ENCODE measurements around the gene CLEC12A.
"Not testable (repeated sequence)": the region's sequence is repeated elsewhere in the genome, so short reads cannot be mapped to it uniquely, and the experiment has no call there.

Gene CLEC12A

DNA sequence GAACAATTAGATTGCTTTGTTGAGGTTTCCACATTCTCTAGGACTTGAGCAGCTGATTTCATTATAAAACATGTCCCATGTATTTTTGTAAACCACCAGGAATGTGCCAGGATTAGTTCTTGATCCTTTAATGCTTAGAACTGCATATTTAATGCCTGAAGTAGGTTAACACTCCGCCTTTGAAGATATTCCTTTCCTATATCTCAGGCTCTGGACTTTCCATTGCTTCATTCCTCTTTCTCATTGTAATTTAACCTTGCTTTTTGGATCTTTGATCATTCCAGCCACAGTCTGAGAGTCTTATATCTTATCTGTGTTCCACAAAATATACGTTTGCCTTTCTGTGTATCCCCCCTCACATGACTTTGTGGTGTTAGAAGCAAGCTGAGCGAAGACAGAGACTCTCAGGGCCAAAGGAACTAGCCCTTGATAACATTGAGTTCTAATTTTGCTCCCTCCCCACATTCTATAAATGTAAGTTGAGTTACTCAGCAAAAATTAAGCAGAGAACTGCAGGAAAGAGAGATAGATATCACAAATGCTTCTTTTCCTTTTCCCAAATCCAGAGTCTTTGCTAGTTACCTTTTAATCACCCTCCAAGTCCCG lies 30.1 kb downstream of the CLEC12A start:
- no peak overlapping the region for H3K9ac ChIP-seq (ENCODE audit: low read length in 2 of 2)
- H3K36me3 ChIP-seq (ENCODE audit: control insufficient read depth in 2 of 2, insufficient read depth in 2 of 2, low read length in 2 of 2) = no peaks in the 10 kb centered on the region
- no peaks in the 10 kb centered on the region for H3K4me1 ChIP-seq (ENCODE audit: control insufficient read depth, insufficient read depth, low read length)
- H3K9me3 ChIP-seq (ENCODE audit: control insufficient read depth in 2 of 2, low read length in 2 of 2) = no peaks in the 10 kb centered on the region
- no peak overlapping the region for H3K27ac ChIP-seq (ENCODE audit: low read length)
- no peaks in the 10 kb centered on the region for H3K27me3 ChIP-seq (ENCODE audit: control insufficient read depth in 1 of 2, insufficient read depth in 2 of 2, low read length in 2 of 2)
- no peak overlapping the region for H3K4me3 ChIP-seq (ENCODE audit: low read length in 2 of 2)

DNA sequence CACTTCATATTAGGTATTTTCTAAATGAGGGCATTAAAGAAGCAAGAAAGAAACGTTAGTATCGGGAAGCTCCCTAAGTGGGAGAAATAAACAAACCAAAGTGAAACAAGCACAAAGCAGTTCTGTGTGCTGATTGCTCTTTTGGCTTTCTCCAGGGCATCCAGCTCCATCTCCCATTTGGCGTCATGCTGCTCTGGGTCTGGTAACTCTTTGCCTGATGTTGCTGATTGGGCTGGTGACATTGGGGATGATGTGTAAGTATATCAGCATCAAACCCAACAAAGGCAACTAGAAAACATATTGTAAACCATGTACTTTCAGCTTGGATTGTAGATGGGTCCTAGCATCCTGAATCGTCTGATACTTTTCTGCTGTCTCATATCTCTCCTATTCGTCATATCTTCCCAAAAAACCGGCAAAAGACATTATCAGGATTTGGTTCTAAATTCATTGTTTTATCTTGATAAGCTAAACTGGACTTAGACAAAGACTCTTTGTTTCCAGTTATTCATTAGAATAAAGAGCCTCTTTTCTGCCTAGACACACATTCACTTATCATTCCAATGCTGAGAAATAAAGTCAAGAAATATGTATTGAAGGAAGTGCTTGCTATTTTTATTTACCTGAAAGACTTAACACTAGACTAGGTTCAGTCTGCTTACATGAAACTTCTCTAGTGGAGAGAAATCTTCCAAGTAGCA lies 41.6 kb downstream of the CLEC12A start:
- Histone ChIP-seq H3K9ac (ENCODE audit: low read length in 2 of 2) (no peak overlapping the region), H3K27ac (ENCODE audit: low read length) (no peak overlapping the region), H3K27me3 (ENCODE audit: control insufficient read depth in 1 of 2, insufficient read depth in 2 of 2, low read length in 2 of 2) (no peaks in the 10 kb centered on the region), H3K36me3 (ENCODE audit: control insufficient read depth in 2 of 2, insufficient read depth in 2 of 2, low read length in 2 of 2) (no peaks in the 10 kb centered on the region), H3K4me3 (ENCODE audit: low read length in 2 of 2) (no peak overlapping the region), H3K4me1 (ENCODE audit: control insufficient read depth, insufficient read depth, low read length) (no peaks in the 10 kb centered on the region), H3K9me3 (ENCODE audit: control insufficient read depth in 2 of 2, low read length in 2 of 2) (no peaks in the 10 kb centered on the region)

DNA sequence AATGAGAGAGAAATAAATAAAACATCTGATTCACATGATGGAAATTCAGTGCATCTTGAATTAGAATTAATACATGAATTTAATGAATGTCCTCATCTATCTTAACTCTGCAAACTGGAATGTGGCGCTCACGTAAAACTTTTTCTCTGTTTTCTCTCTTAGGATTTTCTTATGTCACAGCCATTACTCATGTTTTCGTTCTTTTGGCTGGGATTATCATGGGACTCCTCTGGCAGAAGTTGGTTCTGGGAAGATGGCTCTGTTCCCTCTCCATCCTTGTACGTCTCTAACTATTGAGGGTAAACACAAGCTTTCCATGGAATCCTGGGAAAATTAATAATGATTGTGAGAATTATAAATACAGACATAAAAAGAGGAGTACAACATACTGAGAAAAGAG lies 44.2 kb downstream of the CLEC12A start:
- no peak overlapping the region for H3K9ac ChIP-seq (ENCODE audit: low read length in 2 of 2)
- H3K9me3 ChIP-seq (ENCODE audit: control insufficient read depth in 2 of 2, low read length in 2 of 2) = no peaks in the 10 kb centered on the region
- H3K4me3 ChIP-seq (ENCODE audit: low read length in 2 of 2) = no peak overlapping the region
- no peaks in the 10 kb centered on the region for H3K36me3 ChIP-seq (ENCODE audit: control insufficient read depth in 2 of 2, insufficient read depth in 2 of 2, low read length in 2 of 2)
- no peaks in the 10 kb centered on the region for H3K4me1 ChIP-seq (ENCODE audit: control insufficient read depth, insufficient read depth, low read length)
- no peaks in the 10 kb centered on the region for H3K27me3 ChIP-seq (ENCODE audit: control insufficient read depth in 1 of 2, insufficient read depth in 2 of 2, low read length in 2 of 2)
- H3K27ac ChIP-seq (ENCODE audit: low read length) = no peak overlapping the region

DNA sequence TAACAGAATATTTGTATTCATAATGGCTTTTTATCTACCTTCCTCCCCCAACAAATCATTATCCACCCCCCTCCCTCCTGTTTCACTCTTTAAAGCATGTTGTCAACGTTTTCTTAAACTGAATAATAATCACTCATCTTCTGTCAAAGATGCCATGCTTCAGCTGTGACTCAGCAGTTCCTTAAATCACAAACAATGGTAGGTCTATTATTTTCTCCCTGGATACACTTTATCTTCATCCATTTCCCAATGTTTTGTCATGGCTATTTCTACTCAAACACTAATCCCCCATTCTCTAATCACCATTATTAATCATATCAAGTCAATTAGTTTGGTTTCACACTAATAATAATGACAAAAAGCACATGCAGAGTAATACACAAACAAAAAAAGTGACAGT lies 45.7 kb downstream of the CLEC12A start:
- H3K27me3 ChIP-seq (ENCODE audit: control insufficient read depth in 1 of 2, insufficient read depth in 2 of 2, low read length in 2 of 2) = no peaks in the 10 kb centered on the region
- no peaks in the 10 kb centered on the region for H3K36me3 ChIP-seq (ENCODE audit: control insufficient read depth in 2 of 2, insufficient read depth in 2 of 2, low read length in 2 of 2)
- peak overlapping the region; percentile 56 for H3K27ac ChIP-seq (ENCODE audit: low read length)
- no peak overlapping the region for H3K4me3 ChIP-seq (ENCODE audit: low read length in 2 of 2)
- no peak overlapping the region for H3K9ac ChIP-seq (ENCODE audit: low read length in 2 of 2)
- no peaks in the 10 kb centered on the region for H3K9me3 ChIP-seq (ENCODE audit: control insufficient read depth in 2 of 2, low read length in 2 of 2)
- H3K4me1 ChIP-seq (ENCODE audit: control insufficient read depth, insufficient read depth, low read length) = no peaks in the 10 kb centered on the region

DNA sequence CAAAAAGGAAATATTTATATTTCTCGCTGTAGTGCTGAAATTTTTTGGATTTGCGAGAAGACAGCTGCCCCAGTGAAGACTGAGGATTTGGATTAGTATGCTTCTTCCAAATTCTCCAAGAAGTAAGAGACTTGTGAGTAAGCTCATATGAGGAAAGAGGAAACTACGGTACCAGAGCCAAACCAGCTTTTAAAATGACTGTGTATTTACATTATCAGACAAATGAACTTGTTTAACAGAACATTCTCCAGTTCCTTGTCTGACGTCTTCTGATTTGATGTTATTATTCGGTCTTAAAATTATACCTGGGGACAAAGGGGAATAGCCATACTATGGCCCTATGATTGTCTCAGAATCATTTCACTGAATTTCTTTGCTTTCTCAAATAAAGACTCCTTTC lies 47.2 kb downstream of the CLEC12A start:
- Histone ChIP-seq H3K36me3 (ENCODE audit: control insufficient read depth in 2 of 2, insufficient read depth in 2 of 2, low read length in 2 of 2) (no peaks in the 10 kb centered on the region), H3K27me3 (ENCODE audit: control insufficient read depth in 1 of 2, insufficient read depth in 2 of 2, low read length in 2 of 2) (no peaks in the 10 kb centered on the region), H3K4me3 (ENCODE audit: low read length in 2 of 2) (no peak overlapping the region), H3K4me1 (ENCODE audit: control insufficient read depth, insufficient read depth, low read length) (no peaks in the 10 kb centered on the region), H3K27ac (ENCODE audit: low read length) (peak overlapping the region; percentile 56), H3K9me3 (ENCODE audit: control insufficient read depth in 2 of 2, low read length in 2 of 2) (no peaks in the 10 kb centered on the region), H3K9ac (ENCODE audit: low read length in 2 of 2) (no peak overlapping the region)

DNA sequence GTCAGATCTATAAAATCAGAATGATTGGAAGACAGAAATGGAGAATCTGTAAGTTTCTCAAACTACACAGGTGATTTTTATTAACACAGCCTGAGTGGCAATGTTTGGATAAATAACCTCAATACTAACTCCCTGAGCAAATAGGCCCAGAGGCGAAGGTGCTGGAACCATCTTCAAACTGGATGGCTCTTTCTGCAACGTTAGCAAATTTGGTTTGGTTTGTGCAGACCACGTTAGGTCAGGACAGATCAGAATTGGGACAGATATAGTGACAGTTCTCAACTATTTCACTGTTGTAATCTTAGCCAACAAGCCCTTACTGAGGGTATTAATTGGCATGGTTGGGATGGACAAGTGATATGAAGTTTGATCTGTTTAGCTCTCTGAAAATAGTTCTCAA lies 50.1 kb downstream of the CLEC12A start:
- Histone ChIP-seq H3K27ac (ENCODE audit: low read length) (no peak overlapping the region), H3K9me3 (ENCODE audit: control insufficient read depth in 2 of 2, low read length in 2 of 2) (no peaks in the 10 kb centered on the region), H3K36me3 (ENCODE audit: control insufficient read depth in 2 of 2, insufficient read depth in 2 of 2, low read length in 2 of 2) (no peaks in the 10 kb centered on the region), H3K4me1 (ENCODE audit: control insufficient read depth, insufficient read depth, low read length) (no peaks in the 10 kb centered on the region), H3K9ac (ENCODE audit: low read length in 2 of 2) (no peak overlapping the region), H3K4me3 (ENCODE audit: low read length in 2 of 2) (no peak overlapping the region), H3K27me3 (ENCODE audit: control insufficient read depth in 1 of 2, insufficient read depth in 2 of 2, low read length in 2 of 2) (no peaks in the 10 kb centered on the region)

DNA sequence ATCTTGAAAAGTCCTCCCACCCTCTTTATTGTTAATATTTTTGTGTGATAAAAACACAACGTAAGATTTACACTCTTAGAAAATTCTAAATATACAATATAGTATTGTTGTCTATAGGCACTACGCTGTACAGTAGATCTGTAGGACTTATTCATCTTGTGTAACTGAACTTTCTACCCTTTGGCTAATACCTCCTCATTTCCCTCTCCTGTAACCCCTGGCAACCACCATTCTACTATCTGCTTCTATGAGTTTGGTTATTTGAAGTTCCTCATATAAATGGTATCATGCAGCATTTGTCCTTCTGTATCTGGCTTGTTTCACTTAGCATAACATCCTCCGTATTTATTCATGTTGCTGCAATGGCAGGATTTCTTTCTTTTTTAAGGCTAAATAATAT lies 54.0 kb downstream of the CLEC12A start:
- Histone ChIP-seq H3K4me3 (ENCODE audit: low read length in 2 of 2) (no peak overlapping the region), H3K9me3 (ENCODE audit: control insufficient read depth in 2 of 2, low read length in 2 of 2) (no peaks in the 10 kb centered on the region), H3K27me3 (ENCODE audit: control insufficient read depth in 1 of 2, insufficient read depth in 2 of 2, low read length in 2 of 2) (no peaks in the 10 kb centered on the region), H3K27ac (ENCODE audit: low read length) (no peak overlapping the region), H3K36me3 (ENCODE audit: control insufficient read depth in 2 of 2, insufficient read depth in 2 of 2, low read length in 2 of 2) (no peaks in the 10 kb centered on the region), H3K9ac (ENCODE audit: low read length in 2 of 2) (no peak overlapping the region), H3K4me1 (ENCODE audit: control insufficient read depth, insufficient read depth, low read length) (no peaks in the 10 kb centered on the region)

DNA sequence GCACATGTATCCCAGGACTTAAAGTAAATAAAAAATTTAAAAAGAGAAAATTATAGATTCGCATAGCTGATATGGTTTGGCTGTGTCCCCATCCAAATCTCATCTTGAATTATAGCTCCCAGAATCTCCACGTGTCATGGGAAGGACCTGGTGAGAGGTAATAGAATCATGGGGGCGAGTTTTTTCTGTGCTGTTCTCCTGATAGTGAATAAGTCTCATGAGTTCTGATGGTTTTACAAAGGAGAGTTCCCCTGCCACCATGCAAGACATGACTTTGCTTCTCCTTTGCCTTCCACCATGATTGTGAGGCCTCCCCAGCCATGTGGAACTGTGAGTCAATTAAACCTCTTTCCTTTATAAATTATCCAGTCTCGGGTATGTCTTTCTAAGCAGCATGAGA lies 55.5 kb downstream of the CLEC12A start:
- H3K27ac ChIP-seq (ENCODE audit: low read length); H3K9me3 ChIP-seq (ENCODE audit: control insufficient read depth in 2 of 2, low read length in 2 of 2): not testable (repeated sequence)

DNA sequence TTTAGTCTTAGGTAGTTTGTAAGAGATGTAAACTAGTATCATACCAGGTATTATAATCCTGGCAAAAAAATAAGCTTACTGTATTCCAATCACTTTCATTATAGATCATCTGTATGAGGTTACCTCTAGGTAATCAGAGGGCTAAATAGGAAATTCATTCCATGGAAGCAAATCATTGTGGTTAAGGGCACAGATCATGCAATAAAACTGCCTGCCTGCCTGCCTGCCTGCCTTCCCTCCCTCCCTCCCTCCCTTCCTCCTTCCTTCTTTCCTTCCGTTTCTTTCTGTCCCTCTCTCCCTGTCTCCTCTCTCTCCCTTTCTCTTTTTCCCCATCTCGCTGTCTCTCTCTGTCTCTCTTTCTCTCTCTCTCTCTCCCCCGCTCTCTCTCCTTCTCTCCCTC lies 56.1 kb downstream of the CLEC12A start:
- no peak overlapping the region for H3K27ac ChIP-seq (ENCODE audit: low read length)
- no peaks in the 10 kb centered on the region for H3K9me3 ChIP-seq (ENCODE audit: control insufficient read depth in 2 of 2, low read length in 2 of 2)
- no peaks in the 10 kb centered on the region for H3K27me3 ChIP-seq (ENCODE audit: control insufficient read depth in 1 of 2, insufficient read depth in 2 of 2, low read length in 2 of 2)
- no peaks in the 10 kb centered on the region for H3K36me3 ChIP-seq (ENCODE audit: control insufficient read depth in 2 of 2, insufficient read depth in 2 of 2, low read length in 2 of 2)
- no peaks in the 10 kb centered on the region for H3K4me1 ChIP-seq (ENCODE audit: control insufficient read depth, insufficient read depth, low read length)
- H3K4me3 ChIP-seq (ENCODE audit: low read length in 2 of 2) = no peak overlapping the region
- no peak overlapping the region for H3K9ac ChIP-seq (ENCODE audit: low read length in 2 of 2)

More for the DNA sequence above, 55.5 kb downstream of the CLEC12A start:
- not testable (repeated sequence) for H3K4me3 ChIP-seq (ENCODE audit: low read length in 2 of 2); H3K9ac ChIP-seq (ENCODE audit: low read length in 2 of 2); H3K36me3 ChIP-seq (ENCODE audit: control insufficient read depth in 2 of 2, insufficient read depth in 2 of 2, low read length in 2 of 2); H3K27me3 ChIP-seq (ENCODE audit: control insufficient read depth in 1 of 2, insufficient read depth in 2 of 2, low read length in 2 of 2); H3K4me1 ChIP-seq (ENCODE audit: control insufficient read depth, insufficient read depth, low read length)

DNA sequence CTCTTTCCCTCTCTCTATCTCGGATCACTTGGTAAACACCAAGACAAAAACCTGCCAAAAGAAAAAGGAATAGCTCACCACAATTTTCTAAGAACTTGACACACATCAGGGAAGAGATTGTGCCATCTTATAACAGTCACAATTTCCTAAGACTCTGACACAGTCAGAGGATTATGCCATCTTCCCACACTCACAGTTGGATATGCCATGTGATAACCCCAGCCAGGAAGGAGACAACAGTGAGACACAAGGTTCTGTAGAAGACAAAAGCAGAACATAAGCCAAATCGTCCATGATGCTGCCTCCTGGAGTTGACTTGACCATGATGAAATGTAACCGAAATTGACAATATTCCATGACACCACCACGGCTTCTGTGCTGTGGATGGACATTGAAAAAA lies 56.5 kb downstream of the CLEC12A start:
- no peak overlapping the region for H3K9ac ChIP-seq (ENCODE audit: low read length in 2 of 2)
- no peak overlapping the region for H3K4me3 ChIP-seq (ENCODE audit: low read length in 2 of 2)
- no peak overlapping the region for H3K27ac ChIP-seq (ENCODE audit: low read length)
- H3K9me3 ChIP-seq (ENCODE audit: control insufficient read depth in 2 of 2, low read length in 2 of 2) = no peaks in the 10 kb centered on the region
- no peaks in the 10 kb centered on the region for H3K36me3 ChIP-seq (ENCODE audit: control insufficient read depth in 2 of 2, insufficient read depth in 2 of 2, low read length in 2 of 2)
- H3K4me1 ChIP-seq (ENCODE audit: control insufficient read depth, insufficient read depth, low read length) = no peaks in the 10 kb centered on the region
- H3K27me3 ChIP-seq (ENCODE audit: control insufficient read depth in 1 of 2, insufficient read depth in 2 of 2, low read length in 2 of 2) = no peaks in the 10 kb centered on the region

DNA sequence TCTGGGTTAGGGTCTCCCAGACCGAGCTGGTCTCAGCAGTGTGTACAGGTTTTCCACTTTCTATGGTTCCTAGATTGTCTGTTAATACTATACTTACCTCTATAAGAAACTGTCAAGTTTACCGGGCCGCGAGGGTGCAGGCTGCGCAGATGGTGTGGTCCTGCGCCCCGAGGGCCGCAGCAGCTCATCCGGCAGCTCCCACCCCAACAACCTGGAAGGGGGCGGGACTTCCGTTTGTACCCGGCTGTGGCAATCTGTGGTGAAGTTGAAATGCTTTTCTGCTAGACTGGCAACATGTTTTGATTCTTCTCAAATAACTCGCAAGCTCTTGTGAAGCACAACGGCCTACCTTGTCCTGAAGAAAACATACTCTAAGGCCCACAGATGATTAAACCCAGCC lies 59.2 kb downstream of the CLEC12A start, which contains the start of gene CLEC9A:
CLEC9A (plus strand) TSS at position 237 of the 400 bp plus-strand sequence. CDS start 22,006 bp downstream, outside the sequence.
- Histone ChIP-seq H3K27ac (ENCODE audit: low read length) (no peak within 1 kb of the TSS), H3K9ac (ENCODE audit: low read length in 2 of 2) (no peak within 1 kb of the TSS), H3K4me3 (ENCODE audit: low read length in 2 of 2) (no peak within 1 kb of the TSS), H3K27me3 (ENCODE audit: control insufficient read depth in 1 of 2, insufficient read depth in 2 of 2, low read length in 2 of 2) (no peaks in the 10 kb centered on the region), H3K36me3 (ENCODE audit: control insufficient read depth in 2 of 2, insufficient read depth in 2 of 2, low read length in 2 of 2) (no peaks in the 10 kb centered on the region), H3K9me3 (ENCODE audit: control insufficient read depth in 2 of 2, low read length in 2 of 2) (no peaks in the 10 kb centered on the region), H3K4me1 (ENCODE audit: control insufficient read depth, insufficient read depth, low read length) (no peaks in the 10 kb centered on the region)

Data from stomach smooth muscle (tissue), 2 donors.